G401 (cell line): ENCODE measurements around the gene SMU1. TPM values are rescaled to one million over a fixed set of nuclear protein-coding genes. Genes with fewer than 3 reads are reported as not detected.
"Not testable (repeated sequence)": the region's sequence is repeated elsewhere in the genome, so short reads cannot be mapped to it uniquely, and the experiment has no call there.

Experiments
- DNase-seq: peaks from one replicate; pipeline ENCODE4 v3.0.0-alpha.2; 2015; ENCODE audit warnings: low spot score
- in situ Hi-C: cut with HindIII; loops from 2 replicates; pipeline ENCODE4 v1.10.0; 2016; ENCODE audit warnings: low sequenced_read_pairs, mixed read lengths
- total RNA-seq: library from RNA; depleted of rRNA; stranded (reverse); fragments of >200 nt; shearing (Covaris generic); gene quantifications from 2 replicates; pipeline ENCODE4 v1.2.3, GENCODE V29; 2014

Gene SMU1
- total RNA-seq, 1 experiment from 2014 or later = 49.4 TPM

DNA sequence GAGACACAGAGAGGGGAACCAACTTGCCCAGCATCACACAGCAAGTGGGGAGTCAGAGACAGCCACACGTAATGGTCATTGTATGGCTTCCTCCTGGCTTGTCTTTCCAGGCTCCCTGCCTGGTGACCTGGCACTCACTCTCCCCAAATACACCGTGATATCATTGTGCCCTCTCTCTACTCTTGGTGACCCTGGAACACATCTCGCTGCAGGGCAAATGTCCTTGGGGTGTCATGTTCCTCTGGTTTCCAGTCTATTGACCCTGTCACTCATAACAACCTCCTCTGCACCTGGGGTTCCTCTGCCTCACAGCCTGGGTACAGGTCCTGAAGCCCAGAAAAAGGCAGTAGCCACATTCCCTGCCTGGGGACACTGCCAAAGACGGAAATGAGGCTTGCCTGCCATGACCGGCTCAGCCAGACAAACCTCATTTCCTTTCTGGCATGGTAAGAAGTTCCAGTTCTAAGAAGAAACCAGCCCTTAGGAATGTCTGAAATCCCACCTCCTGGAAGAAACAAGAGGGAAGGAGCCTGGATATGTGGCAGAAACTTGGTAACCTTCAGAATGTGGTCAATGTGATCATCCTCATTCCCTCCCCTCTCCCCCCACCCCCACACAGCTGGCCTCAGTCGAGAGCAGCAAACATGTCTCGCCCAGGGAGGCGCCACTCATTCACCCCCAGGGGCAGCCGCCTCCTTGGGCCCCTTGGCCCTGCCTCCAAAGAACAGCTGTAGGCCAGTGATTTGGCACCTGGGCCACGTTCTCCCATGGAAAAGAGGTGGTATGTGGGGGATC is 30.6 kb upstream of the SMU1 start:
- DNase-seq = peak; percentile 93
- in situ Hi-C loops = no loop called here

DNA sequence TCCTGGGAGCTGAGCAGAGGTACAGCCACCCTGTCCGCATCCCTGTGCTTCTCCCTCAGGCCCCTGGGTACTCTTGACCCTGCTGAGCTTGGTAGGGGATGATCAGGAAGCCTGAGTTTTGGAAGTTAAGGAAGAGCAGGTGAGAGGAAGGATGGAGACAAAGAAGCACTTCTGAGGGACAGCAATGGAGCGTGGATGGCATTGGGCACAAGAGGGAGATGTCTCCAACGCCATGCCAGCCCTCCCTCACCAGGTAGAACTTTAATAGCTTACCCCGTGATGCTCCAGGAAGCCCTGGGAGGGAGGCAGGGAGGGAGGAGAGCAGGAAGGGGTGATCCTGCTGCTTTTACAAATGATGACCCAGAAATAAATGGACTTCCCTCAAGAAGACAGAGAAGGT is 29.9 kb upstream of the SMU1 start:
- in situ Hi-C loops = no loop called here
- DNase-seq = no peak

DNA sequence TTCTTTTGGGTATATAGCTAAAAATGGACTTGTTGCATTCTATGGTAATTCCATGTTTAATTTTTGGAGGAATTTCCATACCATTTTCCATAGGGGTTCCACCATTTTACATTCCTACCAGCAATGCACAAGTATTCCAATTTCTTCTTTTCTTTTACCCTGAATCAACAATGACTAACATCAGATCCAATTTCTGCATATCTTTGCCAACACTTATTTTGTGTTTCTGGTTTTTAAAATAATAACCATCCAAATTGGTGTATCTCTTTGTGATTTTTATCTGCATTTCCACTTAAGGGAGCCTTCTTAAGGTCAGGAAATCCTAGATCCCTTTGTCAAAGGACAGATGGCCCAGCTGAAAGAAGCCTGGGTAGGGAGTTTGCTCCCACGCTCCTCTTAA is 29.5 kb upstream of the SMU1 start:
- in situ Hi-C loops = no loop called here
- no peak for DNase-seq

DNA sequence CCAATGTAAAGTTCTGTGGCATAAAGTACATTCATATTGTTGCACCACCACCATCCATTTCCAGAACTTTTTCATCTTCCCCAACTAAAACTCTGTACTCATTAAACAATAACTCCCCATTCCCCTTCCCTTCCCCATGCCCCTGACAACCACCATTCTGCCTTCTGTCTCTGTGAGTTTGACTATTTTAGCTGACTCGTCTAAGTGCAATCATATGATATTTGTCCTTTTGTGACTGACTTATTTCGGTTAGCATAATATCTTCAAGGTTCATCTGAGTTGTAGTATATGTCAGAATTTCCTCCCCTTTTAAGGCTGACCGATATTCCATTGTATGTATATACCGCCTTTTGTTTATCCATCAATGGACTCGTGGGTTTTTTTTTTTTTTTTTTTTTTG is 29.0 kb upstream of the SMU1 start:
- no peak for DNase-seq
- in situ Hi-C loops = no loop called here

DNA sequence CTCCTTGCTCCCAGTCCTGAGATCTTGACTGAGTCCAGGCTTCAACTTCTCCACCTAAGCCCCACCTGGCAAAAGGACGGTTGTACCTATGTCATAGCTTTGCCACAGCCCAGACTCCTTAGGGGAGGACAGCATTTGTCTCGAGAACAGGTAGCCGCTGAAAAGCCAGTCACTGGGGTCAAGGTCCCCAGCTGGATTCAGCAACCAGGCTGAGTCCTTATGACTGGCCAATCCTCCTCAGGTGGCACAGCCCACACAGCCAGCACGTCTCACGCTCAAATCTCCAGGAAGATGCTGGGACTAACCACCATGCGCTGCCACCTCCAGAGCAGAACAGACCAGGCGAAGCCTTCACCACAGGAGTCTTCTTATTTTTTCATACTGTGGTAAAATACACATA is 27.9 kb upstream of the SMU1 start:
- no peak for DNase-seq
- in situ Hi-C loops = no loop called here

DNA sequence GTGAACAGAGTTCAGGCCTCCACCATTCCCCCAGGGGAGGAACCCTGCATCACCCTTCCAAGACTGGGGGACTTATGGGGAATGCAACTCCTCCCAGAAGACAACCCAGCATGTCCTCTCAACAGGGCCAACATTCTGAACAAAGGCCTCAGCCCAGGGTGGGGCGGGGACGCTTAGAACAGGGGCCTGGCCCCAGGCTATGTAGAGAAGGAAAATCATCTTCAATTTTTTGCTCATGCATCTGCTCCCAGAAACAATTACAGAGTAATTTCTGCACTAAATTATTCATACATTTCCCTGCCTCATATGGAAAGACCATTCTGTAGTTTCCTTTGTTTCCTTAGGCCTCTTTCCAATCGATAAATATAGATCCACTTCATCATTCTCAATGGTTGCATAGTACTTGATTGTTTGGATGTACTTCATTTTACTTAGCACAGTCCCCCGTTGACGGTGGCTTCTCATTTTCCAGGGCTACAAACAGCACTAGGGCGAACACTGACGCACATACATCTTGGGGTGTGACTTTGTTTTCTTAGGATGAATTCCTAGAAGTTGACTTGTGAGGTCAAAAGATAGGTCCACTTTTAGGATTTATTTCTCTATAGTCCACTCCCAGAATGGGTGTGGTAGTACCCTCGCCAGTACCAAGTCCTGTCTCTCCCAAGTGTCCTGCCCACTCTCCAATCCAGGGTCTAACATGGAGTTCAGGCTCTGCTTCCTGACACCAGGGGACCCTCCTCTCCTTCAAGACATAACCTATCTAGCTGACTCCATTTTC is 27.2 kb upstream of the SMU1 start:
- in situ Hi-C loops = no loop called here
- DNase-seq = no peak

DNA sequence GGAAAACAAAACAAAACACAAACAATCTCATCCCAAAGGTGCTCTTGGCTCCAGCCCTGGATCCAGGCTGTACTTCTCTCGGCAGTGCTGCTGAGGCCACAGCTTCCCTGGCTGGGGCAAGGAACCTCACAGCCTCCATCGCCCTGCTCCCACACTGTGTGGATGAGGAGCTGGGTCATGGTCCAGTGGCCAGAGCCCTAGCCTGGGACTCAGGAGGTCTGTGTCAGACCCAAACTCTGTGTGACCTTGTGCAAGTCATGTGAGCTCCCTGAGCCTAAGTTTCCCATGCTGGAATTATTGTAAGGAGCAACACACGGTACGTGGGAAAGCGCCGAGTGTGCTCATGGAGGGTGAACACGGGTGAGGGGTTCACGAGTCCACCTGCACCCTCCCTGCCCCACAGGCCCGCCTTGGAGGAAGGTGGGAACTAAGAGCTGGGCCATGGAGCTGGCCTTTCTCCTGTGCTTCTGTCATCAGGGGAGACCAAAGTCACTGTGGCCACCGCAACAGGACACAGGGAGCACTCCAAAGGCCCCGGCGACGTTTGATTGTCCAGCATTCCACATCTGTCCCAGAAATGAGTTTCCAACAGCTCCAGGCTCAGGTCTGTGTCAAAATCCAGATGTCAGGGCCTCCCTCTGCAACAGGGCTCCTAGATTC is 26.2 kb upstream of the SMU1 start:
- in situ Hi-C loops = no loop called here
- DNase-seq = no peak

DNA sequence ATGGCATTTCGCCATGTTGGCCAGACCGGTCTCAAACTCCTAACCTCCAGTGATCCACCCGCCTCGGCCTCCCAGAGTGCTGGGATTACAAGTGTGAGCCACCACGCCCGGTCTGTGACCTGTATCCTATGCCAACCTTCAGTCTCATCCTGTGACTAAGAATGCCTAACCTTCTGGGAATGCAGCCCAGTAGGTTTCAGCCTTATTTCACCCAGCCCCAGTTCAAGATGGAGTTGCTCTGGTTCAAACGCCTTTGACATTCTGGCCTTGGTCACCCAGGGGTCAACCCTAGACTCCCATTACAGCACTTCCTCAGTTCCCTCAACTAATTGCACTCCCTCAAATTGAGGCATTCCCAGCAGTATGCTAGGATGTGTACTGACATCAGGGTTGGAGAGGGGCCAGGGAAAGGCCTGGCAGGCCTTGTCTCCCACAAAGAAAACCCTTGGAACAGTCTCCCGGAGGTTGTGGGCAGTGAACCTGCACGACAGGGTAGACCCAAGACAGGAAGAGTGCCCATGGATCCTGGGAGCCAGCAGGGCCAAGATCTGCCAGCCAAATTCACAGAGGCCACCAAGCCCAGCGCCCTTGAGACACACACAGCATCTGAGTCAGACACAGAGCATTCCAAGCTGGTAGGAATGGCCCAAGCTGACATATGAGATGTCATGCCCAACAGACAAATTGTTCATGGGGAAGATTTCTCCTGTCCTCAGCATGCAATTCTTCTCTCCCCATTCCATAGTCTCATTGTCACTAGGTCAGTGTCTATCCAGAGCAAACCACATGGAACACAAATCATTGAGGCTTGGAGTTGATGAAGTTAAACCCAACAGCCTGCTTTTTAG is 24.9 kb upstream of the SMU1 start:
- peak; percentile 79 for DNase-seq
- in situ Hi-C loops = no loop called here

DNA sequence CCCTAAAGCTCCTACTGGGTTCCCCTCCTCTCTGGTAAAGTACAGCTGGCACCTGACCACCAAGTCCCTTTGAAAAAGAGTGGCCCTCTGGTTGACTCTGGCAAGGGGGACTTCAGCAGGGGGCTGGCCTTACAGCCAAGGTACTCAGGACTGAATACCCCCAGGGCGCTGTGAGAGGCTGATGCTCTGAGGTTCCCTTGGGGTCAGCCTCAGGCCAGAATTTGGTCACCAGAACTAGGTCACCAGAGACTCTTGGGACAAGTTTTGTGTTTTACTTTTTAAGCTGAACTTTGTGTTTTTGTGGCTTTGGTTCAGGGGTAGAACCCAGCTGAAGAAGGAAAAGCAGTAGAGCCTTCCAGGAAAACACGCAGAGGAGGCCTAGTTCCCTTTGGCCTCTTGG is 23.3 kb upstream of the SMU1 start:
- in situ Hi-C loops = no loop called here
- no peak for DNase-seq

DNA sequence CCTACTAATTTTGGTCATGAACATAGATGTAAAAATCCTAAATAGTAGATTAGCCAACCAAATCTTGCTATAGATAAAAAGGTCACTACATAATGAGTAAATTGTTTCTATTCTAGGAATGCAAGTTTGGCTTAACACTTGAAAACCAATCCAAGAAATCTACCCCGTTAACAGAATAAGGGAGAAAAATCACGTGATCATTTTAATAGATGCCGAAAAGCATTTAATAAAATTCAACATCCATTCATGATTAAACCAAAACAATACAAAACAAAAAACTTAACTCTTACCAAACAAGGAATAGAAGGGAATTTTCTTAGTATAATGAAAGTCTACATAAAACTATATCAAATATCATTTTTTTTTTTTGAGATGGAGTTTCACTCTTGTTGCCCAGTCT is 20.7 kb upstream of the SMU1 start:
- in situ Hi-C loops = no loop called here
- DNase-seq = no peak

DNA sequence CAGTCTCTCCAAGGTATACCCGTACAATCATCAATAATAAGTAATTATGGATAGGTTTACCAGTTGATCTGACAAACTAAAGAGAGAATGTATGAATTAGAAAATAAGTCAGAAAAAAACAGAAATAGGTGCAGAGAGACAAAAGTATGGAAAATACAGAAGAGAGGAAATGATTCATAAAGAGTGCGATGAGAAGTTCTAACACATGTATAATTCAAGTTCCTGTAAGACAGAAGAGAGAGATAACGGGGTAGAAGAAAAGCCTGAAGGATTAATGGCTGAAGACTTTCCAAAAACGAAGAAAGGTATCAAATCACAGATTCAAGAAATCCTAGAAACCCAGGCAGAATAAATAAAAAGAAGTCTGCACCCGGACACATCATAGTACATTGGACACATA is 16.2 kb upstream of the SMU1 start:
- no peak for DNase-seq
- in situ Hi-C loops = no loop called here

DNA sequence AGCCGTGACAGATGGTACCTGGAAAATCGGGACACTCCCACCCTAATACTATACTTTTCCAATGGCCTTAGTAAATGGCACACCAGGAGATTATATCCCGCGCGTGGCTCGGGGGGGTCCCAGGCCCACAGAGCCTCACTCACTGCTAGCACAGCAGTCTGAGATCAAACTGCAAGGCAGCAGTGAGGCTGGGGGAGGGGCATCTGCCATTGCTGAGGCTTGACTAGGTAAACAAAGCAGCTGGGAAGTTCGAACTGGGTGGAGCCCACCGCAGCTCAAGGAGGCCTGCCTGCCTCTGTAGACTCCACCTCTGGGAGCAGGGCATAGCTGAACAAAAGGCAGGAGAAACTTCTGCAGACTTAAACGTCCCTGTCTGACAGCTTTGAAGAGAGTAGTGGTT is 9.2 kb upstream of the SMU1 start:
- in situ Hi-C loops, DNase-seq: not testable (repeated sequence)

DNA sequence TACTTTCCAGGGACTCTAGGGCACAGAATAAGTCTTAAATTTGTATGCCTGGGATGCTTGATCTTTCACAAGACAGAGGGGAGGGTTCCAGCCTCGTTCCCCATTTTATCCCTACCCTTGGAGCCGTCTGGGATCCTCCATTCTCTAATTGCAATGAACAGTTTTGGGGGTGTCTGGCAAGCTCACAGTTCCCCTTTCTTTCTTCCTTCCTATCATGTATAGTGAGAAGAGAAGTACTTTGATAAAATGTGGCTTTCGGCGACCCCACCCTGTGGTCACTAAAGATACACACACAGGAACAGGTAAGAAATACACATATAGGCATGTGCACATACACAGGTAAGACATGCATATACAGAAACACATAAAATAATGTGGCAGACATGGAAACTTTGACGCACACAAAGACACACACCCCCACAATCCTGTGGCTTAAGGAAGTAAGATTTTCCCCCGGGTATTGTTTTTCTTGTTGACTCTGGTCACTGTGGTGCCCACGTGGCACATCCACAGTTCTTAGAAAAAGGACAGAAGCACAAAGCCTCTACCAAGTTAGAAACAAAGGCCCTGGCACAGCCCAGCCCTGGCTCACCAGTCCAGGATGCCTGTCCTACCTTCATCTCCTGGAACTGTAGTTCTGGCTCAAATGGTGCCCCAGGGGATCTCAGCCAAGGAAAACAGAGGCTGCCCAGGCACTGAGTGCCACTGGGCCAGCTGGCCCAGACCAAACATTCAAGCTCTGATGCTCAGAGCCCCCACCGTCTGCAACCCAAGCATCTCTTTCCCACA is 6.3 kb upstream of the SMU1 start:
- in situ Hi-C loops = no loop called here
- peak; percentile 81 for DNase-seq

DNA sequence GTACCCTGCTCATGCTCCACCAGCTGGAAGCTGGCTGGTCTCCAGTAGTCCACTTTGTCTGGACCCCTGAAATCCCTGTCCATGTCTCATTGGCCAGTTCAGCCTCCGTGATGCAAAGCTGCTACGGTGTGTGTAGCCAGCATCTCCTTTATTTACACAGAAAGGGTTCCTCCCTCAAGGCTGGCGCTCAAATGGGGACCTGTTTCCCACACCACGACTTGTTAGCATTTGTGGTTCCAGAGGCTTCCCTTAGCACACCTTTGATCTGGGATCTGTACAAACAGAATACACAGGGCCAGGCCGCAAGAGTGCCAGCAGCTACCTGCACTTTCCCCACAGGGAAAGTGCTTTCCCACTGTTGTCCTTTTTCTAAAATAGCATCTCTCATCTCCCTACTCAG is 5.7 kb upstream of the SMU1 start:
- in situ Hi-C loops = no loop called here
- DNase-seq = no peak

DNA sequence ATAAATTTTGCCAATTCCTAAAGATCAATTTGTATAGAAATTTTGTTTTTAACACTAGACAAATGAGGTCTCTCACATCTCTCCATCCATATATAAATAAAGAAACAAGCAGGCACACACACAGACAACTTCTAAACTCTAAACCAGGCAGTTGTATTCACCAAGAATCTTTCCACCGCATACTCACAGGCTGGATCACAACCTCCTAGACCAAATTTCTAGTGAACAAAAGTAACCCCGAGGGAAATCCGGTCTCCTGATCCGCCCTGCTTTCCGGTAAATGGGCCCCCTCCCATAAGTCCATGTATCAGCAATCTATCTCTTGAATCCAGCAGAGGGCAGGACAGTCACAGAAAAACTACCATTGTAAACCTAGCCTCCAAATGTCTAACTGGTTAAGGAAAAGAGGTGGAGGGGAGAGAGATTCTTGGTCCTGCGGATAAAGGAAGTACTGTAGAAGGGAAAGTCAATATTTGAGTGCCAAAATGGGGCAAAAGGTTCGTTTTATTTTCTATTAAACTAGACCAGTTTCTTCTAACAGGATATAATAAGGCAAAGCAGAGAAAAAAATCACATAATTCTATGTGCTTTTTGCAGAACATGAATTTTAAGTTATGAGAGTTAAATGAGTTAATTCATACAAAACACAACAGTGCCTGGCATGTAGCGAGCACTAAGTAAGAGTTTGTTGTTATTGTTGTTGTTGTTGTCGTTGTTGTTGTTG is 4.8 kb upstream of the SMU1 start:
- in situ Hi-C loops = no loop called here

DNA sequence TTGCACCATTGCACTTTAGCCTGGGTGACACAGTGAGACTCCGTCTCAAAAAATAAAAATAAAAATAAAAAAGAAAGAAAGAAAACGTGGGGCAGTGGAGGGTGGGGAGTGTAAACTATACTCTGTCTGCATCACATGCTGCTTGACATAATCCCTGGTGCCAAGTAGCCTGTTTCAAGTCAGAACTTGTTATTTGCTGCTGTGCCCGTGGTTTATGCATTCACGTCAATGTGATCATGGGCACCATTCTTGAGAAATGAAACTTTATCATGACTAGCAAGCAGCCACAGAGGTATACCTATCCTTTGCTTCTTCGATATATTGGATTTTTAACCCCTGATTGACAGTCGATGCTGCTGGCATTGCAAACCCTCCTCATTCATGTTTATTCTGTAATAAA is 4.1 kb upstream of the SMU1 start:
- no peak for DNase-seq
- in situ Hi-C loops = no loop called here

More for the DNA sequence above, 4.8 kb upstream of the SMU1 start:
- DNase-seq = peak; percentile 90

DNA sequence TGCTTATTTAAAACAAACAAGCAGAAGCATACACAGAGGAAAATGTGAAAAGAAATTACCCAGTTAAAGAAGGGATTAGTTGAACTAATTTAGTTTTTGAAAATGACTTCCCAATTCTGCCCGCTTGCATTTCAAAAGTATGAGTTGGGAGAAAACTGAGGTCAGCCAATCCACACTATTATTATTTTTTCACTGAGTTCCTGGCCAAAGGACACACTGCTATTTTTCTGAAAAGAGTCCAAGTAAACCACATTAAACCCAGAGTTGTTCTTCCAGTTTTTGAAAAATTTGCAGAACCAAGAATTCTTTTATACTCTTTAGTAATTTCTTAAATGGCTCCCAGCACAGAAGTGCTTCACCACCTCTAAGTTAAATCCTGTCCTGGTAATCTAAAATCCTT is 7.5 kb downstream of the SMU1 start:
- in situ Hi-C loops = no loop called here

More for the DNA sequence above, 7.5 kb downstream of the SMU1 start:
- DNase-seq = no peak
